SIG-M5 (cell line): ENCODE measurements around the gene GLS.
A peak's percentile ranks its signal among the peaks of the same experiment; 100 is the strongest.

Experiments
- DNase-seq: peaks from one replicate; lab custom pipeline; 2025; lab: John Stamatoyannopoulos, UW

GLS gene

DNA sequence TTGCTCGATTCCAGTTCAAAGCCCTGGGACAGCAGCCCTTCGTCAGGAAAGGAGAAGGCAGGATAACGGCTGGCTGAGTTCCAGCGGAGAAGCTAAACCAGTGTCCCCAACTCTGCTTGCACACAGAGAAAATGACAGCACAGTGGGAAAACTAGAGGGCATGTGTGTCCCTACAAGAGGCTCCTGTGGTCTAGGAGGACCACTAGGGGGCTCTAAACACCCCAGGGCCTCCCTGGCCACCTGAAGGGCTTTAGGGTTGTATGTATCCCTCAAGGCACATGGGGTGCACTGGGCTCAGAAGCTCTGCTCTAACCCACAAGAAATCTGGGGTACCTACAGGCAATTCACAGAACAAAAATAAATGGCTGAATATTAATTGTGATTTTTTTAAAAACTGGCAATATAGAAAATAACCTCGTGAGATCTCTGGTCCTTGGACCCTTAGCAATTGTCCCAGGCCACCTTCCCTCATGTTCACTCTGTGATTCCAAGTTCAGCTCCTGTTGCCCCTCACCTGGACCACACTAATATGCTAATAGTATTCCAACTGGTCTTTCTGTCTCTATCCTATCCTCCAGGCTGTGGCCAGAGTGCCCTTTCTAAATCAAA, 115.8 kb downstream of the GLS start:
- no peak for DNase-seq

DNA sequence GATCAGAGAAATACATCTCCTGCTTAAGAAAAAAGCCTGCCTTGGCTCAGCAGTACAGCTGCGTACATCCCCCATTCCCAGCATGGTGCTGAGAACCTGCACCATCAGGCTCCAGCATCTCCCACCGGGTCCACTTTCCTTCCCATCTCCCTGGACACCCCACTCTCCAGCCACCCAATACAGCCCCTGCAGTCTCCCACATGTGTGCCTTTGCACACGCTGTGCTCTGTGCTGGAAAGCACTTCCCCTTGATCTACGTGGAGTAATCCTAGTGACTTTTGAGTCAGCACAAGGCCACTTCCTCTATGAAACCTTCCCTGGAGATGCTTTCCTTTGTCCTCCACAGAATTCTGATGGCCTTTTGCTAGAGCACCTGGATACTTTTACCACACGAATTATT, 116.3 kb downstream of the GLS start:
- DNase-seq: no peak

DNA sequence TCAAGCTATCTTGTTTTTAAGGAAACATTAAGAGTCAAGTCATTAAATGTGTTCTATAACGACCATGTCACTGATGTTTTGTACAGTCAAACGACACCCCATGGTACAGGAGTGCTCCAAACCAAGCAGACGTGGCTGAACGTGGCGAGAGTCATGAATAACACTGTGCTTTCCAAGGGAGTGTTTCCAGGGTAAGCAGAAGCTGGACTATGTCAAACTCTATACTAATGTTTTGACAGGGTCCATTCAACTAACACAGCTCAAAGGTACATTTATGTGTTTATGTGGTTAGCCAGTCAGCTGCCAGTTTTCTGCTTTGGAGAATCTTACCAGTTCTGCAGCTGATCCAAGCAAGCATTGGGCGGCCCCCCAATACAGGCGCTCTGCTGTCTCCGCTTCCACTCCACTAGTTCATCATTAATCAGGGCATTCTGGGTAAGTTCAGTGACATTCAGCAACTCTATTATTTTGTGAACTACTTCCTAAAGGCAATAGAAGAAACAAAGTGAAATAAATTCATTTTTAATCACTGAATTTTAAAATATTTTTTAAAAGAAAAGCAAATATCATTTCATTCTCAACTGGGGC, 117.0 kb downstream of the GLS start:
- no peak for DNase-seq

DNA sequence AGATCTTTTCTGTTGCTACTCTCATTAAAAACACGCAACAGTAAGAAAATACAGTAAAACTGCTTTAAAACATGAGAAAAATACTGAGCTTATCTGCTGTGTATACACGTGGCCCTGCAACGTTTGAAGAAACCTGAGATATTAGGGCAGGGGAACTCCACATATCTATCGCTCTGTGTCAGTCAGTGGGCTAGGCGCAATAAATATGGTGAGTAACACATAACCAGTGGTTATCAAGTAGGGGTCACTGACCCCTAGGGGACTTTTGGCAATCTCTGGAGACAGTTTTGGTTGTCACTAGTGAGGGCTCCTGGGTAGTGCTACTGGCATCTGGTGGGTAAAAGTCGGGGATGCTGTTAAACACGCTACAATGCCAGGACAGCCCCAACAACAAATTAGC, 118.4 kb downstream of the GLS start:
- DNase-seq: no peak

DNA sequence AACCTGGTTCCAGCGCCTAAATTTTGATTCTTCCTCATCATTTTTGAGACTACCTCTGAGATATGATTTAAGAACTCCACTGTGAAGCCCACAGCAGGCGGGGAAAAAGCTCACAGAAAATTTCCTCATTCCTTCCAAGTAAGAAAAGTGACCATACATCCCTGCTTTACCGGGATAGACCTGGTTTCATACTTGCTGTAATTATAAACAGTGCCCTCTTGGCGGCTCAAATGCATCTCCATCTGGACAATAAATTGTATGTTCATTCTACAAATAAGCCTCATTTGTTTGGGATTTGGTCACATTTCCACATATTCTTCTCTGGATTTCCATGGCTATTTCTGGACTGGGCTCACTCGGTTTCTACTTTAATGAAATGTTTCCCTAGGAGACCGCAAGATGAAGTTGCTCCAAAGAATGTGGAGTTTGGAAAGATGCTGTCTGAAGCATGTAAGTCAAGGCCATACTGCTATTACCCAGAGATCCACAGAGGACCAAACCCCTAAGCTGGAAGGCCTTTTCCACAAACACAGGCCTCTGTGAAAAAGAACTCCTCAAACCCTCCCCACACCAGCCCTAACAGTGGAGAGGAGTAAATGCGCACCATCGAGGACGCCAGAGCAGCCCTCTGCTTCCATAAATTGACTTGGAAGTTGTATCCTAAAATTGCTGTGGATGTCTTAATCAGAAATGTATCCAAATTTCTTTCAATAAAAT, 119.5 kb downstream of the GLS start:
- DNase-seq: no peak

GRCh38 chr2:191001032-191001431, 120.4 kb downstream of the GLS start:
- no peak for DNase-seq

DNA sequence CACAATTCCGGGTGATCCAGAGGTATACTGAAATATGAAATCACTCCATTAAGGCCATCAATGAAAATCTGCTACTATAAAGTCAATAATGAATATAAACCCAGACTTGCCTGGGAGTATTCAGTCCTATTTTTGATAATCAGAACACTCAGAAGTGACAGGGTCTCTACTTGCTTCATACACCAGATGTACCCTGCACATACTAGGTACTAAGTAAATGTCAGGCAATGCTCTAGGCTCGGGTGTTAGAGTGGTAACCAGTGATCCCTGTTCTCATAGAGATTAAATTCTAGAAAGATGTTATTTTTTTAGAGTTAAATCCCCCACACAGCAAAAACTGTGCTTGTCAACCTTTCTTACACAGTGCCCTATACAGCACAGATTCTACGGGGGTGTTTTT, 121.0 kb downstream of the GLS start:
- no peak for DNase-seq

DNA sequence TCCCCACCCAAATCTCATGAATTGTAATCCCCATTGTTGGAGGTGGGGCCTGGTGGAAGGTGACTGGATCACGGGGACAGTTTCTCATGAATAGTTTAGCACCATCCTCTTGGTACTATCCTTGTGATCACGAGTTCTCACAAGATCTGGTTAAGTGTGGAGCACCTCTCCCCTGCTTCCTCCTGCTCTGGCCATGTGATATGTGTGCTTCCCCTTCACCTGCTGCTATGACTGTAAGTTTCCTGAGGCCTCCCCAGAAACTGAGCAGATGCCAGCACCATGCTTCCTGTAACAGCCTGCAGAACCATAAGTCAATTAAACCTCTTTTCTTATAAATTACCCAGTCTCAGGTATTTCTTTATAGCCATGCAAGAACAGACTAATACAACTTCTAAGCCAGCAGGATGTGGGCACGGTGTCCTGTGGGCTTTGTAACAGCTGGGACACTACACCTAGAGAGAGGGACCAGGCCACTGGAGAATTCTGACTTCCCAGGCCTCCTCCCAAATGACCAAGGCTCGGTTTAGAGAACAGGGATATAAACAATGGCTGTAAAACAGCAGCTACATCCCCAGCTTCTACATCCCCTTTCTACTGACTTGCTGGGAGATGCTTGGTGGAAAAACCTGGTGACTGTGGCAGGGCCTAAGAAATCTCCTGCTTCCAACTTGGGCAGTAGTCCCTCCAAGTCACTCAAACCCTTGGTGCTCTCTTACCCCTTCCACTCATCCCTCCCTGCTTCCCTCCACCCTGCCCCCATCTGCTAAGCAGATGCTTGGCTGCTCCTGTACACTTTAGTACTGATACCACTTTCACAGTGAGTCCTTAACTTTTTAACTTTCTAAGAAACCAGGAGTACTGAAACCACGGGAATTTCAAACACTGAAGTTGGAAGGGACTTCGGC, 123.0 kb downstream of the GLS start:
- no peak for DNase-seq

DNA sequence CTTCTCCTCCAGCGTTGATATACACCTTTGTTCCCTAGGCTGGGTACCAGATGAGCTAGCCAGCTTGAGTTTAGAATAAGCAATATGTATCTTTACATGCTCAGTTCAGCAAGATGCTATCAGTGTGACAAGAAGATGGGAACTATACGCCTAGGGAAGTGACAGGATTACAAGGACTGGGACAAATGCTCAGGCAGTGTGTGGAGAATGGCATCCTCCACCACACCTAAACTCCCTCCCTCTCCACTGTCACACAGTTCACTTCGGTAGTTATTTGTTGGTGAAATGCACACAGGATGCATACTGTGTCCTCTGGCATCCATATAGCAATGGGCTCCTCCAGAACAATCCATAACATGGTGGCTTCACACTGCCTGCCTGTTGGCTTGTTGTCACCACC, 125.7 kb downstream of the GLS start:
- DNase-seq: no peak

DNA sequence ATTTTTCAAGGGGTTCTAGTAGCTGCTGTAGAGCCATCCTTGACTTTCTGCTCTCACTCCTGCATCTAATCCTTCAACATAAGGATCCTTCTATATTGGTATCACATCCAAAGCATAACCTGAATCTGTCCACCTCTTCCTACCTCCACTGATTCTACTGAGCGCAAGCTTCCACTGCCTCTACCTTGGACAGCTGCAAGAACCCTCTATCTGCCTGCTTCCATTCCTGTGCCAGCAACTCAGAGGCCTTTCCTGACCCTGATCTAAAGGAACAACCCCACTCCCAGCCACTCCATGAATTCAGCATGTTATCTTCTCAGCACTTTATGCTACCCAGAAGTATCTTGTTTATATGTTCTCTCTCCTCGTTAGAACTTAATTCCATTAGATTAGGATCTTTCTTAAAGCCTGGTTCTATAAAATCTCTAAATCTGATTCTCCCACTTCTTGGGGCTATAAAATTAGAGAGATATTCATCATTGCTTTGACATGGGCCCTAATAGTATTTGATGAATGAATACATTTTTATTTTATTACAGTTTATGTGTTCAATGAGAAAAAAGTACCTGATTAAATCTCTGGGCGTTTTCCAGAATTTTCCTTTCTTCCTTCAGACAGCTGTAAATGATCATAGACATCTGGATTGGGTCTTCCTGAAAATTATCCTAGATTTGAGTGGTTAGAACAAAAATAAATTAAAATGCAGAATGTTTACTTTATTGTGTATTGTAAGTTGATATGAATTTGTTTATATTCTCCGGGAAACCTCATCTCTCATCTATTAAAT, 126.6 kb downstream of the GLS start:
- DNase-seq: no peak

- no peak for DNase-seq
These were observed 127.7 kb downstream of the GLS start for GRCh38 chr2:191008286-191008685.

GRCh38 chr2:191009541-191010374, 129.1 kb downstream of the GLS start:
- no peak for DNase-seq

GRCh38 chr2:191010887-191011885, 130.6 kb downstream of the GLS start:
- no peak for DNase-seq

GRCh38 chr2:191012346-191012745, 131.7 kb downstream of the GLS start:
- DNase-seq: no peak

DNA sequence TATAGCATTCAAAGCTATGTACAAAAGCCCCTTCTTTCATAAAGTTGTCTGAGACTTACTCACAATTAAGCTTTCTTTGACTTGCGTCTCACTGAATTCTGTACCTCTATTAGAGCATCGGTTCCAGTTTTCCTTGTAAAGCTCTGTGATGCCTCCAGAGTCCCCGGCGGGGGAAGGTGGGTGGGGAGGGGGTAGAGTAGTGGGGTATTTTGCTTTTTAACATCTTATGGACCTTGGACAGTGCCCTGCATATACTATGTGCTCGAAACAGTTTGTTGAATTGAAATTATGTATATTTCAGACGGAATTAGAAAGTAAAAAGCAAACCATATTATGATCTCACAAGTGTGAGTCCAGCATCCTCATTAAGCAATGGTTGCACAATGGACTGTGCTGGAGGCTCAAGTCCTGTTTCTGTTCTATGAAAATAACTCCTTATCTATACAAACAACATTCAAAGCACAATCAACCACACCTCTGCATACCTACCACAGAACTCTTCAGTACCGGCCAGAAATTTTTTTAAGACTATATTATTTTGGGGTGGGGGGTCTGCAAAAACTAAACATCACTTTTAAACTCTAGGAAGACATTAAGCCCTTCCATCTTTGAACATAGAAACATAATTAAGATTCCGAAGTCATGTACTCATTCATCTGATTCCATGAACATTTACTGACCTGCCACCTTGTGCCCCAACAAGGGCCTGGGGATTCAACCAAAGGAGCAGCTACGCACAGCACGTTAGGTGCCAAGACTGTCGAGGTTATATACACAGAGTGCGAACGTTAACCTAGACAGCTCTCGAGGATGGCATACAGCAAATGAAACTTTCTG, 132.4 kb downstream of the GLS start:
- no peak for DNase-seq

DNA sequence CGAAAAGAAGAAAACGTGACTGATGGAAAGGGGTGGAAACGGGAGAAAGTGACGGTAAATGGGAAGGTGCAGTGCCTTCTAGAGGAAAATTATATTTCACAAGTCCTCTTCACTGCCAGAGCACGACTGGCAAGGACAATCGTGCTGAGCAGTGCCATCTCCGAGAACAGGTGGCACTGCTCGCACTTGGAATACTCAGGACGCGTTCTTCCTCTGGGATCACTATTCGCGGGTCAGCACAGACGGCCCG, 133.0 kb downstream of the GLS start:
- DNase-seq: no peak

DNA sequence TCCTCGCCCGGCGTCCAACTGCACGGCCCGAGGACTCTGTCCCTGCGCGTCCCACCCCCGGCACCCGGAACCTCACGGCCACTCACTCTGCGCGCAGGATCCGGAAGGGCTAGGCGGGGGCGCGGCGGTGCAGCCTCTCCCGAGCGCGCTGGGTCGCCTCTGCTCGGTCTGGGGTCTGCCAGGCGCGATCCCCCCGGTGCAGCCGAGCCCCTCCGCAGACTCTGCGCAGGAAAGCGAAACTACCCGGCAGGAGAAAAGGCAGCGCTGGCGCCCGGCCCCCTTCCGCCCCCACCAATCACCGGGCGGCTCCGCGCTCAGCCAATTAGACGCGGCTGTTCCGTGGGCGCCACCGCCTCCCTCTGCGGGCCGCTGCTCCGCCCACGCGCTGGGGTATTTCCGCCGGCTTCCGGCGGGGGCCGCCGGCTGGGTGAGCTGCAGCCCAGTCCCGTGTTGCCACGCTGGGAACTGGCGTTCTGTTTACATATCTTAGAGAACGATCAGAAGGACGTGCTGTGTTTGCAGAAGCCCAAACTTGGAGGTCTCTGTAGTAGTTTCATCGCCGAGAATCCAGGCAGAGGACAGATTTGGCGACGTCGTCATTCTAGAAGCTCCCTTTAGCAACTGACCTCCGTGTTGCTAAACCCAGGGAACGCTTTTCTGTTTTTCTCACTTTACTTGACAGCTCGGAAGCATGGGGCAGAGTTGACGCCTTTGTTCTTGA, 133.5 kb downstream of the GLS start, which contains the start of gene STAT1:
Gene STAT1, minus strand, starts transcription at position 240 of the 721 bp plus-strand sequence. CDS start 4,168 bp downstream, outside the sequence.
- DNase-seq: peak; percentile 52

DNA sequence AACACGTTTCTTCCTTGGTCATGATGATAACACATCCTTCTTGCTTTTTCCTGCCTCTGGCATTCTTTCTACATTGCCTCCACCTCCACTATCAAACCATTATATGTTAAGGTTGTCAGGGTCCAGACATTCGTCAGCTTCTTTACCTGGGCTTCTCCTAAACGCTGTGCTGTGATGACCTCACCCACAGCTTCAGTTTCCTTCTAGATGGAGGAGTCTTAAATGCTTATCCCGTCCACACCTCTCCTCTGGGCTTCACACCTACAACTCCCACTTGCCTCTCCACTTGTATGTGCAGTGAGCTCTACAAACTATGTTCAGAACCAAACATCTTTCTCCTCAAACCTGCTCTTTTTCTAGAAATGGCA, 134.0 kb downstream of the GLS start:
- no peak for DNase-seq
